AML-193 (cell line): ENCODE results near the gene NFKB2.

Experiments
- DNase-seq, 2 experiments: peaks; one replicate each; lab custom pipeline; 2025; lab: John Stamatoyannopoulos, UW

The NFKB2 gene

GRCh38 chr10:102395400-102396316 is at the start of gene NFKB2:
NFKB2 (plus strand) TSS chr10:102395705; CDS start chr10:102395960, 255 bp downstream.
- peak; percentile 38 to 64 for DNase-seq

GRCh38 chr10:102347236-102347828 is 48.2 kb upstream of the NFKB2 start:
- DNase-seq: no peak

GRCh38 chr10:102352066-102352715 is 43.3 kb upstream of the NFKB2 start:
- peak; percentile 26 to 46 for DNase-seq

GRCh38 chr10:102354451-102354850 is 41.1 kb upstream of the NFKB2 start:
- no peak for DNase-seq

GRCh38 chr10:102358712-102359382 is 36.7 kb upstream of the NFKB2 start:
- DNase-seq: no peak

- DNase-seq: no peak
Observed at GRCh38 chr10:102367441-102367840, 28.1 kb upstream of the NFKB2 start.

- DNase-seq: no peak
Observed at GRCh38 chr10:102368077-102368476, 27.4 kb upstream of the NFKB2 start.

- no peak for DNase-seq
Observed at GRCh38 chr10:102371295-102371694, 24.2 kb upstream of the NFKB2 start.

GRCh38 chr10:102375250-102375649 is 20.3 kb upstream of the NFKB2 start:
- no peak for DNase-seq

- no peak for DNase-seq
Observed at GRCh38 chr10:102375867-102376266, 19.6 kb upstream of the NFKB2 start.

- DNase-seq: no peak
Observed at GRCh38 chr10:102376901-102377300, 18.6 kb upstream of the NFKB2 start.

GRCh38 chr10:102379383-102379782 is 16.1 kb upstream of the NFKB2 start:
- no peak for DNase-seq

- DNase-seq: no peak
Observed at GRCh38 chr10:102381983-102382382, 13.5 kb upstream of the NFKB2 start.

GRCh38 chr10:102382871-102383270 is 12.6 kb upstream of the NFKB2 start:
- DNase-seq: no peak

GRCh38 chr10:102384053-102384452 is 11.5 kb upstream of the NFKB2 start:
- no peak for DNase-seq

- DNase-seq: no peak
Observed at GRCh38 chr10:102384606-102385429, 10.7 kb upstream of the NFKB2 start.

GRCh38 chr10:102389894-102390293 is 5.6 kb upstream of the NFKB2 start:
- DNase-seq: no peak

GRCh38 chr10:102392306-102392705 is 3.2 kb upstream of the NFKB2 start:
- no peak for DNase-seq

- no peak for DNase-seq
Observed at GRCh38 chr10:102393411-102394078, 2.0 kb upstream of the NFKB2 start.

- peak; percentile 84 to 85 for DNase-seq
Observed at GRCh38 chr10:102394079-102394800, 1.3 kb upstream of the NFKB2 start.
